Measurements from ENCODE around the gene SHB. TPM values are rescaled to one million over a fixed set of nuclear protein-coding genes. Genes with fewer than 3 reads are reported as not detected.

Gene SHB
- total RNA-seq, 2 donors from 2014 or later: 41.7 to 57.9 TPM

GRCh38 chr9:37946971-37947370 is 122.1 kb downstream of the SHB start:
- H3K36me3 ChIP-seq: no peaks in the 10 kb centered on the region

GRCh38 chr9:37946041-37946440 is 123.0 kb downstream of the SHB start:
- ATAC-seq (ENCODE audit: insufficient number of reproducible peaks, low FRiP score, low read depth): no peak
- Histone ChIP-seq H3K4me3 (no peak overlapping the region), H3K9me3 (no peaks in the 10 kb centered on the region), H3K27ac (no peak overlapping the region), H3K27me3 (replicated peaks; ENCODE audit: insufficient read depth) (no peaks in the 10 kb centered on the region), H3K36me3 (no peaks in the 10 kb centered on the region), H3K4me1 (ENCODE audit: control insufficient read depth in 1 of 2, low read depth in 2 of 2) (peaks cover 30 to 58% of the 10 kb centered on the region in 2 donors)
- TF ChIP-seq, protein P1, sequence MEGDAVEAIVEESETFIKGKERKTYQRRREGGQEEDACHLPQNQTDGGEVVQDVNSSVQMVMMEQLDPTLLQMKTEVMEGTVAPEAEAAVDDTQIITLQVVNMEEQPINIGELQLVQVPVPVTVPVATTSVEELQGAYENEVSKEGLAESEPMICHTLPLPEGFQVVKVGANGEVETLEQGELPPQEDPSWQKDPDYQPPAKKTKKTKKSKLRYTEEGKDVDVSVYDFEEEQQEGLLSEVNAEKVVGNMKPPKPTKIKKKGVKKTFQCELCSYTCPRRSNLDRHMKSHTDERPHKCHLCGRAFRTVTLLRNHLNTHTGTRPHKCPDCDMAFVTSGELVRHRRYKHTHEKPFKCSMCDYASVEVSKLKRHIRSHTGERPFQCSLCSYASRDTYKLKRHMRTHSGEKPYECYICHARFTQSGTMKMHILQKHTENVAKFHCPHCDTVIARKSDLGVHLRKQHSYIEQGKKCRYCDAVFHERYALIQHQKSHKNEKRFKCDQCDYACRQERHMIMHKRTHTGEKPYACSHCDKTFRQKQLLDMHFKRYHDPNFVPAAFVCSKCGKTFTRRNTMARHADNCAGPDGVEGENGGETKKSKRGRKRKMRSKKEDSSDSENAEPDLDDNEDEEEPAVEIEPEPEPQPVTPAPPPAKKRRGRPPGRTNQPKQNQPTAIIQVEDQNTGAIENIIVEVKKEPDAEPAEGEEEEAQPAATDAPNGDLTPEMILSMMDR (IDR thresholded peaks at IDR 0.05): no peak
- no peak for DNase-seq (ENCODE audit: low spot score)

More at GRCh38 chr9:37946971-37947370, 122.1 kb downstream of the SHB start:
- TF ChIP-seq, protein P1 (IDR thresholded peaks at IDR 0.05): no peak
- Histone ChIP-seq H3K4me1 (ENCODE audit: control insufficient read depth in 1 of 2, low read depth in 2 of 2) (peaks cover 30 to 58% of the 10 kb centered on the region in 2 donors), H3K27me3 (replicated peaks; ENCODE audit: insufficient read depth) (no peaks in the 10 kb centered on the region), H3K27ac (no peak overlapping the region), H3K9me3 (no peaks in the 10 kb centered on the region), H3K4me3 (no peak overlapping the region)
- no peak for ATAC-seq (ENCODE audit: insufficient number of reproducible peaks, low FRiP score, low read depth)
- DNase-seq (ENCODE audit: low spot score): no peak

DNA sequence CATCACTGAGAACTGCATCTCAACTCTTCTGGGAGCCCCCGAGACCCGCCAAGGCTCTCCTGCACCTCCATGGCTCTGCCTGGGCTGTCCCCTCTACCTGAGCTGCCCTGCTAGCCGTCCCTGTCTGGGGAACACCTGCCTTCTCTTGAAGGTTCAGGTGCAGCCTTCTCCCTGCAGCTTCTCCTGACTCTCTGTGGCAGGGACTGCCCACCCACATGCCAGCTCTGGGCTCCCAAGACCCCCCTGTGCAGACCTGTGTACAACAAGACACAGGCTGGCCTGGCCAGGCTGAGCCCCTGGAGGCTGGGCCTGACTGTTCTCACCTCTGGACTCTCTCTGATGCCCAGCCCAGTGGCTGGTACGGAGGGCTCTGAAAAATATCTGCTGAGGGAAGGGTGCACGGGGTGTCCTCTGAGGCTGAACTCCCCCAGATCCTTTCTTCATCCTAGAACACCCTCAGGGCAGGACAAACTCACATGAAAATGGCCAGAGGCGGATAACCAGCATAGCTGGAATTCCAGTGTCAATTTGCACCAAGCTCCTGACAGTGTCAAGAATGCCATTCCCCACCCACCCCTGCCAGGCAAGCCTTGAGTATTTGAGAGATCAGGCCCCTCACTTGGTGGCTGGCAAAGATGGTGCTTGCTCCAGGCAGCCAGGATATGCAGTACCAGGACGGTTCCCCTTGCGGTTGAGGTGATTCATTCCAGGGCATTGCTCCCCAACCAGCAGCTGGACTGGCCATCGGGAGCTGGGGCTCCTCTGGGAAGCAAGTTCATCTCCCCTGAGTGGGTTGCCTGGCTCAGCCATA is 124.2 kb downstream of the SHB start:
- no peaks in the 10 kb centered on the region for H3K9me3 ChIP-seq
- ATAC-seq (ENCODE audit: insufficient number of reproducible peaks, low FRiP score, low read depth) (no peak), DNase-seq (ENCODE audit: low spot score) (no peak)
- no peaks in the 10 kb centered on the region for H3K36me3 ChIP-seq
- H3K27me3 ChIP-seq (replicated peaks; ENCODE audit: insufficient read depth): no peaks in the 10 kb centered on the region
- H3K27ac ChIP-seq: peak overlapping the region; percentile 61 to 68
- no peak overlapping the region for H3K4me3 ChIP-seq
- TF ChIP-seq, protein P1 (IDR thresholded peaks at IDR 0.05): no peak
- peaks cover 30 to 58% of the 10 kb centered on the region in 2 donors for H3K4me1 ChIP-seq (ENCODE audit: control insufficient read depth in 1 of 2, low read depth in 2 of 2)

DNA sequence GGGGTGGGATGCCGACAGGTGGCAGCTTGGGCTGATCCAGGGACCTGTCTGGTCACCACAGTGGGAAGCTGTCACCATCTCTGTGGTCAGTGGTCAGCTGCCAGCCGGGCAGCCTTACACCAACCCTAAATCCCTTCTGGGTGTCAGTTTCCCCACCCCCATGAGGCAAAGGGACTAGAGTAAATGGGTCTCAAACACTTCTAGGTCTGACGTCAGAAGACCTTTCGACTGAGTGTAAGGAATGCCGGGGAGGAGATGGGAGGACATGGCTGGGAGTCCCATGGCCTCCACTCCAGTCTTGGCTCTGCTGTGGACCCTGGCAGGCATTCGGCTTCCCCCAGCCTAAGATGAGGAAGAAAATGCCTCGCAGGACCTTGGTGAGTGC is 124.8 kb downstream of the SHB start:
- TF ChIP-seq, protein P1 (IDR thresholded peaks at IDR 0.05): no peak
- Histone ChIP-seq H3K36me3 (no peaks in the 10 kb centered on the region), H3K9me3 (no peaks in the 10 kb centered on the region), H3K4me3 (no peak overlapping the region), H3K27me3 (replicated peaks; ENCODE audit: insufficient read depth) (no peaks in the 10 kb centered on the region), H3K27ac (peak overlapping the region; percentile 61 to 68), H3K4me1 (ENCODE audit: control insufficient read depth in 1 of 2, low read depth in 2 of 2) (peaks cover 30 to 60% of the 10 kb centered on the region in 2 donors)
- DNase-seq (ENCODE audit: low spot score) (no peak), ATAC-seq (ENCODE audit: insufficient number of reproducible peaks, low FRiP score, low read depth) (no peak)

DNA sequence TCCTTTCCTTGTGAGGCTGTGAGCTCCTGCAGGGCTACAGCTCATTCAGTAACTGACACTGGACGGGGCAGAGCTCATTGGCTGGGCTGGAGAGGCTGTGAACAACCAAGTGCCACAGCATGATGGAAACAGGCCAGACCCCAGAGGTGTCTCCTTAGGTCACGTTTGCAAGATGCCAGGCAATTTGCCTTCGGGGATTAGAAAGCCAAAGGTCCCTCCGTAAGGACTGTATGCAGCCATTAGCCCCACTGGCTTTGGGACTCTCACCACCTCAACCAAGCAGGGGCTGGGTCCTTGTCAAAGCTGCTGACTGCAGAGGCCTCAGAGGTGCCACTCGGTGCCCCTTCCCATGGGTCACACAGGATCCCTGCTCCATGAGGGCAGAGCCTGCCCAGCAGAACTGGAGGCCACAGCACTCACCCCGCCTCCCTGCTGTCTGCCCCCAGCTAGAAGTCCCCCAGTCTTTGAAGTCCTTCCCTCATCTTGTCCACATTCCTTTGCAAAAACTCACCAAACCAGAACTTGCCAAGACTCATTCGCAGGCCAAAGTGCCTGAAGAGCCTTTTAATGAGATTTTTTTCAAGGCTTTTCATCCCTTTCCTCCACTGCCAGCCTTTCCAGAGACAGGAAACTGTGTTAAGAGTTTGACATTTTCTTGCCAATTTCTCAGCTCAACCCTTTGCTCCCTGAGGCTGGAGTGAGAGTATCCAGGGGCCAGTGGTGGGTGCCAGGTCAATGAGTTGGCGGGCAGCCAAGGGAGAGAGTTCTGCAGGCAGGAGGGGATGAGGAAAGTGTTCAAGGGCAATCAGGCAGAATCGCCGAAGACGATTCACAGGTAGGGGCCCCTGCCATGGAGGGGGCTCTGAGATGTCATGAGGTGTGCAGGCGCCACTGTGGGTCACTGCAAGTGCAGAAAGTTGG is 125.4 kb downstream of the SHB start:
- H3K27me3 ChIP-seq (replicated peaks; ENCODE audit: insufficient read depth): no peaks in the 10 kb centered on the region
- H3K36me3 ChIP-seq: no peaks in the 10 kb centered on the region
- no peaks in the 10 kb centered on the region for H3K9me3 ChIP-seq
- peak; percentile 26 for DNase-seq (ENCODE audit: low spot score)
- peaks cover 36 to 63% of the 10 kb centered on the region in 2 donors for H3K4me1 ChIP-seq (ENCODE audit: control insufficient read depth in 1 of 2, low read depth in 2 of 2)
- peak; percentile 32 for ATAC-seq (ENCODE audit: insufficient number of reproducible peaks, low FRiP score, low read depth)
- peak overlapping the region; percentile 61 to 68 for H3K27ac ChIP-seq
- no peak overlapping the region for H3K4me3 ChIP-seq
- TF ChIP-seq, protein P1 (IDR thresholded peaks at IDR 0.05): no peak

All from thoracic aorta (tissue), 2 donors.